Measurements from ENCODE around the gene THRAP3. TPM values are rescaled to one million over a fixed set of nuclear protein-coding genes. Genes with fewer than 3 reads are reported as not detected.

THRAP3 gene
- total and polyA plus RNA-seq, 8 donors, result 22.2 to 97.9 (median 33.6) TPM

DNA sequence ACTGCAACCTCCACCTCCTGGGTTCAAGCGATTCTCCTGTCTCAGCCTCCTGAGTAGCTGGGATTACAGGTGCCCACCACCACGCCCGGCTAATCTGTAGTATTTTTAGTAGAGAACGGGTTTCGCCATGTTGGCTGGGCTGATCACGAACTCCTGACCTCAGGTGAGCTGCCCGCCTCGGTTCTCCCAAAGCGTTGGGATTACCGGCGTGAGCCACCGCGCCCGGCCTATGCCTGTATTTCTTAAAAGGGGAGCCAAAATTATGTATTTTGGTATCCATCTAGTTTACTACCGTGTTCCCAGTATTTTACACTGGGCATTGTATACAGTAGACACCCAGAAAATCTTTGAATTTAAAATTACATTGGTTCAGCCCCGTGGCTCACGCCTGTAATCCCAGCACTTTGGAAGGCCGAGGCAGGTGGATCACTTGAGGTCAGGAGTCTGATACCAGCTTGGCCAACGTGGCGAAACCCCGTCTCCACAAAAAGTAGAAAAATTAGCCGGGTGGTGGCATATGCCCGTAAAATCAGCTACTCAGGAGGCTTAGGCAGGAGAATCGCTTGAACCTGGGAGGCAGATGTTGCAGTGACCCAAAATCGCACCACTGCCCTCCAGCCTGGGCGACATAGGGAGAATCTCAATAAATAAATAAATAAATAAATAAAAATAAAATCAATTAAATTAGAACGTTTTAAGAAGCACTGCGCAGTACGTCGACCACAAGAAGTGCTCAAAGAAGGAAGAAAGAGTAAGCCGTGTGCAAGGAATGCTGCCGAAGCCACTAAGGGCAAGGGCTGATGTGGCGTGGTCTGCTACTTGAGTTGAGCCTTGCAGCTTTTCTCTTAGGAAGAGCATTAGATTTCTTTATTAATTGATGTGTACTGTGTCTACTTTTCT, 1.5 kb upstream of the THRAP3 start:
- TF ChIP-seq POLR2A (IDR thresholded peaks at IDR 0.05) (no peak), EP300 (IDR thresholded peaks at IDR 0.05) (no peak), POLR2AphosphoS5 (IDR thresholded peaks at IDR 0.05) (no peak)
- TF ChIP-seq, protein P1, sequence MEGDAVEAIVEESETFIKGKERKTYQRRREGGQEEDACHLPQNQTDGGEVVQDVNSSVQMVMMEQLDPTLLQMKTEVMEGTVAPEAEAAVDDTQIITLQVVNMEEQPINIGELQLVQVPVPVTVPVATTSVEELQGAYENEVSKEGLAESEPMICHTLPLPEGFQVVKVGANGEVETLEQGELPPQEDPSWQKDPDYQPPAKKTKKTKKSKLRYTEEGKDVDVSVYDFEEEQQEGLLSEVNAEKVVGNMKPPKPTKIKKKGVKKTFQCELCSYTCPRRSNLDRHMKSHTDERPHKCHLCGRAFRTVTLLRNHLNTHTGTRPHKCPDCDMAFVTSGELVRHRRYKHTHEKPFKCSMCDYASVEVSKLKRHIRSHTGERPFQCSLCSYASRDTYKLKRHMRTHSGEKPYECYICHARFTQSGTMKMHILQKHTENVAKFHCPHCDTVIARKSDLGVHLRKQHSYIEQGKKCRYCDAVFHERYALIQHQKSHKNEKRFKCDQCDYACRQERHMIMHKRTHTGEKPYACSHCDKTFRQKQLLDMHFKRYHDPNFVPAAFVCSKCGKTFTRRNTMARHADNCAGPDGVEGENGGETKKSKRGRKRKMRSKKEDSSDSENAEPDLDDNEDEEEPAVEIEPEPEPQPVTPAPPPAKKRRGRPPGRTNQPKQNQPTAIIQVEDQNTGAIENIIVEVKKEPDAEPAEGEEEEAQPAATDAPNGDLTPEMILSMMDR (IDR thresholded peaks at IDR 0.05), result no peak
- no peaks in the 10 kb centered on the region for H3K27me3 ChIP-seq
- WGBS, 5 donors, result 80 to 84% (median 83%) methylated on average over 33 of the region's 33 CpGs
- no peaks in the 10 kb centered on the region for H3K9me3 ChIP-seq
- intact Hi-C loops (cut with DNase I; ENCODE audit: low total_unique reads), result loop anchor here (10.0 kb wide), 1 partner anchor 62 kb away; no protein-coding TSS in a partner anchor
- DNase-seq, result peak in 1 of 2 donors; percentile 18
- peak overlapping the region; percentile 89 to 98 (median 94) for H3K27ac ChIP-seq
- peaks cover 2 to 11% (median 8%) of the 10 kb centered on the region in 4 donors for H3K36me3 ChIP-seq
- peak overlapping the region; percentile 74 to 91 (median 76) for H3K4me3 ChIP-seq
- H3K4me1 ChIP-seq, result peaks cover 16 to 42% (median 32%) of the 10 kb centered on the region in 4 donors

DNA sequence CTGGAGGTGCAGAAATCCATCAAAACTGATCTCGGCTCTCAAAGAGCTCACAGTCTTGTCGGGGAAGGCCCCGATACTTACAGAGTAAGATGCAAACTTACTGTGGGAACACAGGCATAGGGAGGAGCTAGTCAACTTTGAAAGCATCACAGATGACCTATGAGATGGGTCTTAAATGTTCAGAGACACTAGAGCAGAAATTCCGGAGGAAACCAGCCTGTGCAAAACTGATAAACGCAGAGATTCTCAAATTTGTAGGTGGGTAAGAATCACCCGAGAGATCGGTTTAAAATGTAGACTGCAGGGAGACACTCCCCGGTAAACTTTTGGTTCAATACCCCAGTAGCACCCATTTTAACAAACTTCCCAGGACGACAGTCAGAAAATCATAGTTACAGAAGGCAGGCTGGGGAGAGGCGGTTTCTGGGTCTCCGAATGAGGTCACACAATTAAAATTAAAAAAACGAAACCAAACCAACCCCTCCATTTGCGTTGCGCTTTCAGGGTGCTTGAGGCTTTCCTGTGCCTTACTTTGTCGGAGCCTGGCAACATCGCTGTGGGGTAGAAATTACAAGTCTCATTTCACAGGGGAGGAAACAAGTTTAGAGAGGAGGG, 755 bp upstream of the THRAP3 start:
- WGBS, 5 donors, result 0 to 2% (median 1%) methylated on average over 16 of the region's 16 CpGs
- H3K4me3 ChIP-seq, result peak overlapping the region; percentile 74 to 91 (median 76)
- intact Hi-C loops (cut with DNase I; ENCODE audit: low total_unique reads), result loop anchor here (10.0 kb wide), 1 partner anchor 61 kb away; no protein-coding TSS in a partner anchor
- H3K4me1 ChIP-seq, result peaks cover 16 to 48% (median 35%) of the 10 kb centered on the region in 4 donors
- H3K27me3 ChIP-seq, result no peaks in the 10 kb centered on the region
- H3K9me3 ChIP-seq, result no peaks in the 10 kb centered on the region
- TF ChIP-seq POLR2AphosphoS5 (IDR thresholded peaks at IDR 0.05) (peak in 1 of 3 donors; percentile 18), EP300 (IDR thresholded peaks at IDR 0.05) (no peak), POLR2A (IDR thresholded peaks at IDR 0.05) (no peak)
- TF ChIP-seq, protein P1 (IDR thresholded peaks at IDR 0.05), result no peak
- DNase-seq, result peak in 1 of 2 donors; percentile 84
- H3K27ac ChIP-seq, result peak overlapping the region; percentile 89 to 98 (median 94)
- H3K36me3 ChIP-seq, result peaks cover 2 to 18% (median 16%) of the 10 kb centered on the region in 4 donors

DNA sequence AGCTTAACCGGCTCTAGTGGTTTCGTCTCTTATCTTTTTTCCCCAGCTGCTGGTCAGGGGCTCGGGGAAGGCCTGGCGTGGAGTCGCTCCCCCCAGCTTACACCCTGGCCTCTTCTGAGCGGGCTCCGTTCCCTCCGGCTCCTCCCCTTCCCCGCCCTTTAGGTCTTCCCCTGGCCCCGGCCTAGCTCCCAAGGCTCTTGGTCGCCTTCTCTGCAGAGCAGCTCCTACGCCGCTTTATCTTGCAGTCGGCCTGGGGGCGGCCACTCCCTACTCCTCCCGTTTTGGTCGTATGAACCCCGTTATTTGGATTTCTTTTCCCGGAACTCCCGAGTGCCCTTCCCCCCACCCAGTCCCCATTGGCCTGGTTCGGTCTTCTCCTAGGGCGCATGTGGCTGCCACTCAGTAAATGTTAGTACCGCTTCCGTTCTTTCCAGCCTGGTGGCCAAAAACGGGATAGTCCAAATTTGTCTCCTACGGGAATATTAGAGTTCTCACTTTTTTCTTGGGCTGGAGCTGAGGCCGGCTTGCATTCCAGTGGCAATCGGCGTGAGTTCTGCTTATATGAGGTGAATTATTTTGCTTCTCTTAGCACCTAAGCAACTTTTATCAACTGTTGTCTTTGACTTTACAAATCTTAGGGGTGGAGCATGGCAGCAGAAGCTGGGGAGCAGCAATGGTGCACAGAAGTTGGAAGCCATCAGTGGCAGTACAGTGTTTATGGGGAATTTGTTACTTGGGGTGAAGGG, 467 bp downstream of the THRAP3 start:
- TF ChIP-seq POLR2AphosphoS5 (IDR thresholded peaks at IDR 0.05) (peak in 2 of 3 donors; percentile 38 to 46), EP300 (IDR thresholded peaks at IDR 0.05) (peak; percentile 54), POLR2A (IDR thresholded peaks at IDR 0.05) (no peak)
- TF ChIP-seq, protein P1 (IDR thresholded peaks at IDR 0.05), result peak in 4 of 7 experiments; percentile 26 to 49 (median 38)
- H3K9me3 ChIP-seq, result no peaks in the 10 kb centered on the region
- H3K4me1 ChIP-seq, result peaks cover 16 to 61% (median 40%) of the 10 kb centered on the region in 4 donors
- H3K27ac ChIP-seq, result peak overlapping the region; percentile 94 to 98 (median 96)
- H3K4me3 ChIP-seq, result peak overlapping the region; percentile 74 to 91 (median 76)
- intact Hi-C loops (cut with DNase I; ENCODE audit: low total_unique reads), result loop anchor here (10.0 kb wide), 1 partner anchor 60 kb away; no protein-coding TSS in a partner anchor
- H3K27me3 ChIP-seq, result no peaks in the 10 kb centered on the region
- peak; percentile 65 to 89 for DNase-seq
- 1% methylated on average over 28 to 29 of the region's 29 CpGs for WGBS, 5 donors
- peaks cover 2 to 31% (median 28%) of the 10 kb centered on the region in 4 donors for H3K36me3 ChIP-seq
